ENCODE results near the gene CENPA. TPM values are rescaled to one million over a fixed set of nuclear protein-coding genes. Genes with fewer than 3 reads are reported as not detected.

CENPA gene
- total RNA-seq, 1 donor from 2014 or later, result not detected

DNA sequence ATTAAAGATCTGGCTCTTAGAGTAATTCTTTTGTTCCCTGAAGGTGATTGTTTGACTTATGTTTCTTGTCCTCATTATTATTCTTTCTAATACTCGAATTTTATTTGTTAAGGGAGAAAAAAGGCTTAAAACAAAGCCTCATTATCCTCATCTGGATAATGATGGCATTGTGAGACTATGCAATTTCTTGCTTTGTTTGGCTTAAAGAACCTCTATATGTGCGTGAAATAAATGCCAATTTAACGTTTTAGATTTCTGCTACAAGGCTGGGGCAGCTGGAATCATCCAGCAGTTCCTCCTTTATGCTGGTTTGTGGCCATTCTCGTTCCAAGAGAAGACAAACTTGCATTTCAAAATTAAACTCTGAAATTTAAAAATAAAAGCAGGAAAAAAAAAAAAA is 57.2 kb downstream of the CENPA start:
- intact Hi-C loops (cut with DNase I), result no loop called here

More for the DNA sequence above, 57.2 kb downstream of the CENPA start:
- no peak for DNase-seq (ENCODE audit: extremely low spot score in 2 of 2)
- no peaks in the 10 kb centered on the region for H3K9me3 ChIP-seq
- H3K4me1 ChIP-seq, result peaks cover 17% of the 10 kb centered on the region
- peaks cover 9% of the 10 kb centered on the region for H3K27me3 ChIP-seq
- no peaks in the 10 kb centered on the region for H3K36me3 ChIP-seq
- H3K27ac ChIP-seq, result no peak overlapping the region
- no peak for TF ChIP-seq POLR2A (IDR thresholded peaks at IDR 0.05)
- TF ChIP-seq, protein P1, sequence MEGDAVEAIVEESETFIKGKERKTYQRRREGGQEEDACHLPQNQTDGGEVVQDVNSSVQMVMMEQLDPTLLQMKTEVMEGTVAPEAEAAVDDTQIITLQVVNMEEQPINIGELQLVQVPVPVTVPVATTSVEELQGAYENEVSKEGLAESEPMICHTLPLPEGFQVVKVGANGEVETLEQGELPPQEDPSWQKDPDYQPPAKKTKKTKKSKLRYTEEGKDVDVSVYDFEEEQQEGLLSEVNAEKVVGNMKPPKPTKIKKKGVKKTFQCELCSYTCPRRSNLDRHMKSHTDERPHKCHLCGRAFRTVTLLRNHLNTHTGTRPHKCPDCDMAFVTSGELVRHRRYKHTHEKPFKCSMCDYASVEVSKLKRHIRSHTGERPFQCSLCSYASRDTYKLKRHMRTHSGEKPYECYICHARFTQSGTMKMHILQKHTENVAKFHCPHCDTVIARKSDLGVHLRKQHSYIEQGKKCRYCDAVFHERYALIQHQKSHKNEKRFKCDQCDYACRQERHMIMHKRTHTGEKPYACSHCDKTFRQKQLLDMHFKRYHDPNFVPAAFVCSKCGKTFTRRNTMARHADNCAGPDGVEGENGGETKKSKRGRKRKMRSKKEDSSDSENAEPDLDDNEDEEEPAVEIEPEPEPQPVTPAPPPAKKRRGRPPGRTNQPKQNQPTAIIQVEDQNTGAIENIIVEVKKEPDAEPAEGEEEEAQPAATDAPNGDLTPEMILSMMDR (IDR thresholded peaks at IDR 0.05), result no peak
- no peak for TF ChIP-seq POLR2AphosphoS5 (IDR thresholded peaks at IDR 0.05; ENCODE audit: insufficient read depth in 1 of 2, low read depth in 1 of 2)
- H3K4me3 ChIP-seq, result no peak overlapping the region

Other genes with a start within 250 kb of the CENPA start
- gene CIB4, start 144.7 kb upstream of the CENPA start, total RNA-seq, result not detected
- 10.6 TPM for gene KCNK3, start 93.3 kb upstream of the CENPA start, total RNA-seq
- 40.8 TPM for gene SLC35F6, start 21.8 kb upstream of the CENPA start, total RNA-seq
- gene DPYSL5, start 62.1 kb downstream of the CENPA start, total RNA-seq, result 0.74 TPM
- gene MAPRE3, start 184.6 kb downstream of the CENPA start, total RNA-seq, result 20.6 TPM
- gene TMEM214, start 246.9 kb downstream of the CENPA start, total RNA-seq, result 53.3 TPM